ENCODE results near the gene TEAD2.
"Not testable (repeated sequence)": the region's sequence is repeated elsewhere in the genome, so short reads cannot be mapped to it uniquely, and the experiment has no call there.

The TEAD2 gene

GRCh38 chr19:49333418-49333805, 28.8 kb downstream of the TEAD2 start:
- no peak overlapping the region for H3K4me3 ChIP-seq (ENCODE audit: severe bottlenecking)
- TF ChIP-seq, protein P1, sequence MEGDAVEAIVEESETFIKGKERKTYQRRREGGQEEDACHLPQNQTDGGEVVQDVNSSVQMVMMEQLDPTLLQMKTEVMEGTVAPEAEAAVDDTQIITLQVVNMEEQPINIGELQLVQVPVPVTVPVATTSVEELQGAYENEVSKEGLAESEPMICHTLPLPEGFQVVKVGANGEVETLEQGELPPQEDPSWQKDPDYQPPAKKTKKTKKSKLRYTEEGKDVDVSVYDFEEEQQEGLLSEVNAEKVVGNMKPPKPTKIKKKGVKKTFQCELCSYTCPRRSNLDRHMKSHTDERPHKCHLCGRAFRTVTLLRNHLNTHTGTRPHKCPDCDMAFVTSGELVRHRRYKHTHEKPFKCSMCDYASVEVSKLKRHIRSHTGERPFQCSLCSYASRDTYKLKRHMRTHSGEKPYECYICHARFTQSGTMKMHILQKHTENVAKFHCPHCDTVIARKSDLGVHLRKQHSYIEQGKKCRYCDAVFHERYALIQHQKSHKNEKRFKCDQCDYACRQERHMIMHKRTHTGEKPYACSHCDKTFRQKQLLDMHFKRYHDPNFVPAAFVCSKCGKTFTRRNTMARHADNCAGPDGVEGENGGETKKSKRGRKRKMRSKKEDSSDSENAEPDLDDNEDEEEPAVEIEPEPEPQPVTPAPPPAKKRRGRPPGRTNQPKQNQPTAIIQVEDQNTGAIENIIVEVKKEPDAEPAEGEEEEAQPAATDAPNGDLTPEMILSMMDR (IDR thresholded peaks at IDR 0.05; ENCODE audit: poor library complexity, severe bottlenecking), result no peak
- no peaks in the 10 kb centered on the region for H3K9me3 ChIP-seq (ENCODE audit: severe bottlenecking)
- DNase-seq (ENCODE audit: low spot score) (no peak), ATAC-seq (ENCODE audit: low read depth) (no peak)
- H3K4me1 ChIP-seq (ENCODE audit: insufficient read depth, poor library complexity, severe bottlenecking), result no peaks in the 10 kb centered on the region
- H3K27me3 ChIP-seq (ENCODE audit: insufficient read depth, poor library complexity, severe bottlenecking), result no peaks in the 10 kb centered on the region
- H3K36me3 ChIP-seq (ENCODE audit: low read depth), result no peaks in the 10 kb centered on the region
- no peak overlapping the region for H3K27ac ChIP-seq (ENCODE audit: poor library complexity, severe bottlenecking)

- DNase-seq (ENCODE audit: low spot score); H3K27ac ChIP-seq (ENCODE audit: poor library complexity, severe bottlenecking): not testable (repeated sequence)
Observed at GRCh38 chr19:49332691-49333417, 29.4 kb downstream of the TEAD2 start.

GRCh38 chr19:49331616-49332055, 30.6 kb downstream of the TEAD2 start:
- no peak overlapping the region for H3K27ac ChIP-seq (ENCODE audit: poor library complexity, severe bottlenecking)
- H3K9me3 ChIP-seq (ENCODE audit: severe bottlenecking), result no peaks in the 10 kb centered on the region
- peak; percentile 85 for ATAC-seq (ENCODE audit: low read depth)
- TF ChIP-seq, protein P1 (IDR thresholded peaks at IDR 0.05; ENCODE audit: poor library complexity, severe bottlenecking), result no peak
- H3K4me3 ChIP-seq (ENCODE audit: severe bottlenecking), result no peak overlapping the region
- no peaks in the 10 kb centered on the region for H3K4me1 ChIP-seq (ENCODE audit: insufficient read depth, poor library complexity, severe bottlenecking)
- no peaks in the 10 kb centered on the region for H3K27me3 ChIP-seq (ENCODE audit: insufficient read depth, poor library complexity, severe bottlenecking)
- no peaks in the 10 kb centered on the region for H3K36me3 ChIP-seq (ENCODE audit: low read depth)
- no peak for DNase-seq (ENCODE audit: low spot score)

More at GRCh38 chr19:49332691-49333417, 29.4 kb downstream of the TEAD2 start:
- ATAC-seq (ENCODE audit: low read depth); H3K4me1 ChIP-seq (ENCODE audit: insufficient read depth, poor library complexity, severe bottlenecking); H3K36me3 ChIP-seq (ENCODE audit: low read depth); H3K4me3 ChIP-seq (ENCODE audit: severe bottlenecking); H3K9me3 ChIP-seq (ENCODE audit: severe bottlenecking); H3K27me3 ChIP-seq (ENCODE audit: insufficient read depth, poor library complexity, severe bottlenecking): not testable (repeated sequence)

DNA sequence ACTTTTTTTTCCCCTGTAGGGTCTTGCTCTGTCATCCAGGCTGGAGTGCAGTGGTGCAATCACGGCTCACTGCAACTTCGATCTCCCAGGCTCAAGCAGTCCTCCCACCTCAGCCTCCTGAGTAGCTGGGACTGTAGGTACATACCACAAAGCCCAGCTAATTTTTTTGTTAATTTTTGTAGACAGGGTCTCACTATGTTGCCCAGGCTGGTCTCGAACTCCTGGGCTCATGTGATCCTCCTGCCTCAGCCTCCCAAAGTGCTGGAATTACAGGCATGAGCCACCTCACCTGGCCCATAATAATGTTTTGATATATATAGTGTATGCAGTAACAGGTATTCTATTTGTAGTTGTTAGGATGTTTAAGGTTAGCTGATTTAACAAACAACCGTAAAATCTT, 31.0 kb downstream of the TEAD2 start:
- H3K27me3 ChIP-seq (ENCODE audit: insufficient read depth, poor library complexity, severe bottlenecking); H3K9me3 ChIP-seq (ENCODE audit: severe bottlenecking); H3K36me3 ChIP-seq (ENCODE audit: low read depth); H3K4me1 ChIP-seq (ENCODE audit: insufficient read depth, poor library complexity, severe bottlenecking); H3K4me3 ChIP-seq (ENCODE audit: severe bottlenecking); DNase-seq (ENCODE audit: low spot score); H3K27ac ChIP-seq (ENCODE audit: poor library complexity, severe bottlenecking); ATAC-seq (ENCODE audit: low read depth): not testable (repeated sequence)

- ATAC-seq (ENCODE audit: low read depth) (no peak), DNase-seq (ENCODE audit: low spot score) (no peak)
- no peaks in the 10 kb centered on the region for H3K27me3 ChIP-seq (ENCODE audit: insufficient read depth, poor library complexity, severe bottlenecking)
- H3K4me3 ChIP-seq (ENCODE audit: severe bottlenecking), result no peak overlapping the region
- no peaks in the 10 kb centered on the region for H3K4me1 ChIP-seq (ENCODE audit: insufficient read depth, poor library complexity, severe bottlenecking)
- H3K36me3 ChIP-seq (ENCODE audit: low read depth), result no peaks in the 10 kb centered on the region
- no peak overlapping the region for H3K27ac ChIP-seq (ENCODE audit: poor library complexity, severe bottlenecking)
- TF ChIP-seq, protein P1 (IDR thresholded peaks at IDR 0.05; ENCODE audit: poor library complexity, severe bottlenecking), result no peak
- H3K9me3 ChIP-seq (ENCODE audit: severe bottlenecking), result no peaks in the 10 kb centered on the region
Observed at GRCh38 chr19:49328741-49329140, 33.5 kb downstream of the TEAD2 start.

Data from RWPE2 (cell line).